Caco-2 (cell line): ENCODE results near the gene GINS1. TPM values are rescaled to one million over a fixed set of nuclear protein-coding genes. Genes with fewer than 3 reads are reported as not detected.

Source experiments
- BruUV-seq: library from RNA; stranded (reverse); fragments of 400-500 nt; replicated peaks from 2 replicates; lab custom pipeline; 2021; lab: Mats Ljungman, UMichigan
- CTCF ChIA-PET: fragments of 300-600 bp; sonication (Branson Sonifier 250); formaldehyde crosslinking; loops from one replicate; lab custom pipeline; 2022; ENCODE audit warnings: antibody characterized with exemption; lab: Charles Lee
- POLR2A ChIA-PET: fragments of 300-600 bp; sonication (Branson Sonifier 250); formaldehyde crosslinking; loops from one replicate; lab custom pipeline; 2022; ENCODE audit warnings: antibody characterized with exemption; lab: Charles Lee
- DNase-seq, 2 experiments: peaks; one replicate each; pipeline versions ENCODE4 v3.0.0 to v3.0.0-alpha.2; 2020 to 2022
- H3K27me3 ChIP-seq: replicated peaks from 2 replicates; pipeline ENCODE4 v1.6.0; 2011; ENCODE audit warnings: low read length; ENCODE audit not compliant: control insufficient read depth, insufficient read depth
- H3K36me3 ChIP-seq: 2 replicates; pipeline ENCODE4 v1.5.1; 2011; ENCODE audit warnings: low read length; ENCODE audit not compliant: control insufficient read depth, insufficient read depth
- H3K4me1 ChIP-seq: fragments of 250-450 bp; sonication (Bioruptor Pico); 2 replicates; pipeline ENCODE4 v1.5.1; 2020; ENCODE audit warnings: mild to moderate bottlenecking
- H3K4me3 ChIP-seq: 2 replicates; pipeline ENCODE4 v1.5.1; 2011; ENCODE audit warnings: low read depth, mild to moderate bottlenecking, control low read depth, low read length
- H3K9me3 ChIP-seq: fragments of 250-450 bp; sonication (Bioruptor Pico); 2 replicates; pipeline ENCODE4 v1.5.1; 2020; ENCODE audit warnings: mild to moderate bottlenecking, moderate library complexity
- H3K27ac Mint-ChIP-seq: one replicate; pipeline ENCODE4 v1.8.0; 2022; ENCODE audit warnings: mixed read lengths; ENCODE audit not compliant: unreplicated experiment
- H3K27me3 Mint-ChIP-seq: one replicate; pipeline ENCODE4 v1.8.0; 2022; ENCODE audit warnings: mixed read lengths; ENCODE audit not compliant: insufficient read depth, unreplicated experiment
- H3K36me3 Mint-ChIP-seq: one replicate; pipeline ENCODE4 v1.8.0; 2022; ENCODE audit warnings: mild to moderate bottlenecking, mixed read lengths; ENCODE audit not compliant: insufficient read depth, unreplicated experiment
- H3K4me1 Mint-ChIP-seq: one replicate; pipeline ENCODE4 v1.8.0; 2022; ENCODE audit warnings: low read depth, mixed read lengths; ENCODE audit not compliant: unreplicated experiment
- H3K4me3 Mint-ChIP-seq: one replicate; pipeline ENCODE4 v1.8.0; 2022; ENCODE audit warnings: mild to moderate bottlenecking, moderate library complexity, mixed read lengths; ENCODE audit not compliant: unreplicated experiment
- H3K9me3 Mint-ChIP-seq: one replicate; pipeline ENCODE4 v1.8.0; 2022; ENCODE audit warnings: mixed read lengths; ENCODE audit not compliant: unreplicated experiment
- intact Hi-C: fragments of 100-400 bp; cut with micrococcal nuclease; formaldehyde crosslinking; loops from one replicate; pipeline ENCODE4 v1.10.0; 2022; ENCODE audit not compliant: unreplicated experiment
- total RNA-seq: library from RNA; stranded (reverse); gene quantifications from 2 replicates; pipeline ENCODE4 v1.2.3, GENCODE V29; 2022
- TF ChIP-seq, protein P1 (sequence below), 2 experiments: fragments of 200-600 bp in 1 of 2; IDR thresholded peaks; 1 replicate in 1 of 2; 2 replicates in 1 of 2; pipeline versions ENCODE4 v1.5.1 to v1.8.0; 2011 to 2022; ENCODE audit warnings: antibody characterized with exemption in 1 of 2, control low read depth in 1 of 2, inconsistent platforms in 1 of 2, low read depth in 1 of 2, low read length in 1 of 2, mild to moderate bottlenecking in 1 of 2, moderate library complexity in 1 of 2; ENCODE audit not compliant: insufficient read depth in 1 of 2, severe bottlenecking in 1 of 2, unreplicated experiment in 1 of 2

Gene GINS1
- total RNA-seq, 1 experiment from 2014 or later: 50.9 TPM

DNA sequence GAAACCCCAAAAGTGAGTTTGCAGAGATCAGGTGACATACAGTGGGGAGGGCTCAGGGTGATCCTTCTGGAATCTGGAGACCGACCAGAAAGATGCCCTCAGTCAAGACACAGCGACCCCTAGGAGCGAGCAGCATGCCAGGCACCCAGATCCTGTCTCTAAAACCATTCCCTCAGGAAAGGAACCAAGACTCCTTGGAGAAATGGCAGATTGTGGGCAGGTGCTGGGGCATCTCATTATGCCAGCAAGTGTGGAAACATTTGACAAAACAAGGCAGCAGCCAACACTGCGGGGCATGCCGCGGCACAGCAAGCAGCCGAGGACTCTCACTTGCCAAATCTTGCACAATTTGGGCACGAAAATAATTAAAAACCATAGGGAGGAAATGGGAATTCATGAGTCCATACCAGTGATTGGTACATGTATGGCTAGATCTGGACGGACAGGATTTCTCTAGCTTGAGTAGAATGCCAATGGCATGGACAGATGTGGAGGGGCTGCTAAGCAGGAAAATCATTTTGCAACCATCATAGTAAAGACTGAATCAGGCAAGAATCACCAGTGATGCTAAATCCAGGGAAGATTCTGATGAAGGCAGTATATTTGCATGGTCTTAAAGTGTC is 76.9 kb downstream of the GINS1 start:
- TF ChIP-seq, protein P1, sequence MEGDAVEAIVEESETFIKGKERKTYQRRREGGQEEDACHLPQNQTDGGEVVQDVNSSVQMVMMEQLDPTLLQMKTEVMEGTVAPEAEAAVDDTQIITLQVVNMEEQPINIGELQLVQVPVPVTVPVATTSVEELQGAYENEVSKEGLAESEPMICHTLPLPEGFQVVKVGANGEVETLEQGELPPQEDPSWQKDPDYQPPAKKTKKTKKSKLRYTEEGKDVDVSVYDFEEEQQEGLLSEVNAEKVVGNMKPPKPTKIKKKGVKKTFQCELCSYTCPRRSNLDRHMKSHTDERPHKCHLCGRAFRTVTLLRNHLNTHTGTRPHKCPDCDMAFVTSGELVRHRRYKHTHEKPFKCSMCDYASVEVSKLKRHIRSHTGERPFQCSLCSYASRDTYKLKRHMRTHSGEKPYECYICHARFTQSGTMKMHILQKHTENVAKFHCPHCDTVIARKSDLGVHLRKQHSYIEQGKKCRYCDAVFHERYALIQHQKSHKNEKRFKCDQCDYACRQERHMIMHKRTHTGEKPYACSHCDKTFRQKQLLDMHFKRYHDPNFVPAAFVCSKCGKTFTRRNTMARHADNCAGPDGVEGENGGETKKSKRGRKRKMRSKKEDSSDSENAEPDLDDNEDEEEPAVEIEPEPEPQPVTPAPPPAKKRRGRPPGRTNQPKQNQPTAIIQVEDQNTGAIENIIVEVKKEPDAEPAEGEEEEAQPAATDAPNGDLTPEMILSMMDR (IDR thresholded peaks at IDR 0.05; ENCODE audit: insufficient read depth in 1 of 2, low read depth in 1 of 2, low read length in 1 of 2, severe bottlenecking in 1 of 2, unreplicated experiment in 1 of 2): peak; percentile 28 to 35
- DNase-seq: no peak
- ChIA-PET CTCF (no interaction called here), POLR2A (no interaction called here)
- H3K4me1 ChIP-seq: no peaks in the 10 kb centered on the region
- H3K36me3 ChIP-seq: no peaks in the 10 kb centered on the region
- Mint-ChIP-seq H3K27me3 (no peaks in the 10 kb centered on the region), H3K9me3 (no peaks in the 10 kb centered on the region), H3K27ac (no peak overlapping the region), H3K36me3 (no peaks in the 10 kb centered on the region), H3K4me3 (no peak overlapping the region), H3K4me1 (no peaks in the 10 kb centered on the region)
- no TSS peak for BruUV-seq
- no peaks in the 10 kb centered on the region for H3K9me3 ChIP-seq
- H3K4me3 ChIP-seq: no peak overlapping the region
- intact Hi-C loops: no loop called here
- H3K27me3 ChIP-seq: no peaks in the 10 kb centered on the region

DNA sequence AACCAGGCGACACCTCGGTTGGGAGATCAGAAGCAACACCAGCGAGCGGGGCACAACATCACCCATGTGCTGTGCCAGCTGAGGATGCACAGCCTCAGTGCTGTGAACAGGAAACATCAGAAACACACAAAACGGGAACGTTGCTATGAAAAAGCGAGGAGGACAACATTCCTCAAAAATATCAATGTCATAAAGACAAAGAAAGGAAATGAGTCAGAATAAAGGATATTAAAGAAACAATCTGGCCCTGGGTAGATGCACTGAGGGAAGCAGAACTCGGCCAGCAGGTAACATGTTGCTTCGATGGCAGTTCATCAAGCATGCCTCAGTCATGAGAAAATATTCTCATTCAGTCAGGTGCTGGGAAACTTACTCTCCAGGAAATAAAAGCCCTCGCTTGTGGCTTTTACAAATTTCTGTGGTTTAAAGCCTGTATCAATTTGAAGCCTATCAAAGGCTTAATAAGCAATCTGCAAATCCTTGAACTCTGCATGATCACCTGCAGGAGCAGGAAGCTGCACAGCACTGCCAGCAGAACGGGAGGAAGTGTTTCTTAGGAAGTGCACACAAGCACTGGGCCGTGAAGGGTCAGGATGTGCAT is 77.5 kb downstream of the GINS1 start:
- Histone ChIP-seq H3K9me3 (no peaks in the 10 kb centered on the region), H3K27me3 (no peaks in the 10 kb centered on the region), H3K36me3 (no peaks in the 10 kb centered on the region; the same call in 1 of the 2 replicates), H3K4me3 (no peak overlapping the region), H3K4me1 (no peaks in the 10 kb centered on the region)
- Mint-ChIP-seq H3K4me3 (no peak overlapping the region), H3K9me3 (no peaks in the 10 kb centered on the region), H3K4me1 (no peaks in the 10 kb centered on the region), H3K27ac (no peak overlapping the region), H3K36me3 (no peaks in the 10 kb centered on the region), H3K27me3 (no peaks in the 10 kb centered on the region)
- TF ChIP-seq, protein P1 (IDR thresholded peaks at IDR 0.05; ENCODE audit: insufficient read depth in 1 of 2, low read depth in 1 of 2, low read length in 1 of 2, severe bottlenecking in 1 of 2, unreplicated experiment in 1 of 2): no peak
- ChIA-PET POLR2A (no interaction called here), CTCF (no interaction called here)
- BruUV-seq: no TSS peak
- DNase-seq: no peak
- intact Hi-C loops: no loop called here

DNA sequence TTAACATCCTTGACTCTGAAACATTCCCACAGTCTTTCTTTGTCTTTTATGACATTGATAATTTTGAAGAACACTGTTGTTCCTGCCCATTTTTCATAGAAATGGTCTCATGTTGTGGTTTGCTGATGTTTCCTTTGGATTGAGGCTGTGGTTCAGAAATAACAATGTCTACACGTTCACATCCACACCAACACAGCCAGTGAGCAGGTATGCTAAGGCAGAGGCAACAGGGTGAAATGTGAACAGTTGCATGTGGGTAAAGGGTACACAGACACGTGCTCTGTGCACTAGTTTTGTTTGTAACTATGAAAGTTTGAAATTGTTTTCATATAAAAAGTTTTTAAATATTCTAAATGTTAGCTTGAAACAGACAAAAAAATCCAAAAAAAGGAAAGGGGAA is 78.4 kb downstream of the GINS1 start:
- H3K36me3 ChIP-seq: no peaks in the 10 kb centered on the region; the same call in 1 of the 2 replicates
- H3K9me3 ChIP-seq: no peaks in the 10 kb centered on the region
- CTCF ChIA-PET: interaction anchor here (0.7 kb wide), 1 partner anchor 55 kb away, joined by 3 read pairs; no protein-coding TSS in a partner anchor
- no peak for DNase-seq
- TF ChIP-seq, protein P1 (IDR thresholded peaks at IDR 0.05; ENCODE audit: insufficient read depth in 1 of 2, low read depth in 1 of 2, low read length in 1 of 2, severe bottlenecking in 1 of 2, unreplicated experiment in 1 of 2): no peak
- H3K4me1 ChIP-seq: no peaks in the 10 kb centered on the region
- H3K9me3 Mint-ChIP-seq: no peaks in the 10 kb centered on the region
- no peaks in the 10 kb centered on the region for H3K27me3 Mint-ChIP-seq
- no peak overlapping the region for H3K4me3 ChIP-seq
- BruUV-seq: no TSS peak
- H3K27ac Mint-ChIP-seq: no peak overlapping the region
- H3K4me1 Mint-ChIP-seq: no peaks in the 10 kb centered on the region
- H3K27me3 ChIP-seq: no peaks in the 10 kb centered on the region
- intact Hi-C loops: no loop called here
- no peaks in the 10 kb centered on the region for H3K36me3 Mint-ChIP-seq
- POLR2A ChIA-PET: no interaction called here
- no peak overlapping the region for H3K4me3 Mint-ChIP-seq
